GM12891 (cell line): ENCODE measurements around the gene DOK4.

Experiments used
- PAX5 ChIP-seq: IDR thresholded peaks from 2 replicates; pipeline ENCODE4 v1.6.1; 2011; ENCODE audit warnings: low read length, moderate library complexity, mild to moderate bottlenecking; ENCODE audit not compliant: insufficient read depth, severe bottlenecking
- POLR2A ChIP-seq: IDR thresholded peaks from 2 replicates; pipeline ENCODE4 v1.6.1; 2011; ENCODE audit warnings: low read depth, low read length, control low read depth
- POLR2AphosphoS5 ChIP-seq: IDR thresholded peaks from 2 replicates; pipeline ENCODE4 v1.6.1; 2011; ENCODE audit warnings: low read depth, low read length, control low read depth
- POU2F2 ChIP-seq: IDR thresholded peaks from 2 replicates; pipeline ENCODE4 v1.6.1; 2011; ENCODE audit warnings: low read depth, mild to moderate bottlenecking, control low read depth, low read length, moderate library complexity
- SPI1 ChIP-seq: IDR thresholded peaks from 2 replicates; pipeline ENCODE4 v1.6.1; 2011; ENCODE audit warnings: low read depth, low read length, control low read depth
- TAF1 ChIP-seq: IDR thresholded peaks from 2 replicates; pipeline ENCODE4 v1.6.1; 2011; ENCODE audit warnings: low read depth, low read length, control low read depth

GRCh38 chr16:57529391-57530103, 43.3 kb upstream of the DOK4 start:
- no peak for TF ChIP-seq TAF1
- TF ChIP-seq POLR2A = no peak
- TF ChIP-seq POLR2AphosphoS5 = no peak
- TF ChIP-seq SPI1 = peak; percentile 75
- TF ChIP-seq PAX5 = no peak
- no peak for TF ChIP-seq POU2F2
